ENCODE results near the gene UBTF.

Gene UBTF

GRCh38 chr17:44178133-44178532 is 41.3 kb downstream of the UBTF start:
- H3K9me3 ChIP-seq, result no peaks in the 10 kb centered on the region
- no peak for TF ChIP-seq CTCF (IDR thresholded peaks at IDR 0.05; ENCODE audit: low read depth, low read length)

GRCh38 chr17:44177640-44178039 is 41.8 kb downstream of the UBTF start:
- H3K27me3 ChIP-seq, result no peaks in the 10 kb centered on the region
- peaks cover 9% of the 10 kb centered on the region for H3K36me3 ChIP-seq
- DNase-seq, result no peak
- H3K4me3 ChIP-seq (ENCODE audit: low read depth, low read length), result no peak overlapping the region
- peaks cover 3% of the 10 kb centered on the region; the same call in 1 of the 2 replicates for H3K4me1 ChIP-seq
- no peak for TF ChIP-seq CTCF (IDR thresholded peaks at IDR 0.05; ENCODE audit: low read depth, low read length)
- H3K9me3 ChIP-seq, result no peaks in the 10 kb centered on the region

More at GRCh38 chr17:44178133-44178532, 41.3 kb downstream of the UBTF start:
- no peak for DNase-seq
- H3K27me3 ChIP-seq, result no peaks in the 10 kb centered on the region
- no peak overlapping the region for H3K4me3 ChIP-seq (ENCODE audit: low read depth, low read length)
- H3K4me1 ChIP-seq, result peaks cover 3% of the 10 kb centered on the region; the same call in 1 of the 2 replicates
- peaks cover 9% of the 10 kb centered on the region for H3K36me3 ChIP-seq

GRCh38 chr17:44176671-44177501 is 42.6 kb downstream of the UBTF start:
- peaks cover 4% of the 10 kb centered on the region for H3K36me3 ChIP-seq
- DNase-seq, result no peak
- H3K27me3 ChIP-seq, result no peaks in the 10 kb centered on the region
- no peaks in the 10 kb centered on the region for H3K9me3 ChIP-seq
- H3K4me1 ChIP-seq, result peaks cover 3% of the 10 kb centered on the region; the same call in 1 of the 2 replicates
- H3K4me3 ChIP-seq (ENCODE audit: low read depth, low read length), result no peak overlapping the region
- no peak for TF ChIP-seq CTCF (IDR thresholded peaks at IDR 0.05; ENCODE audit: low read depth, low read length)

- no peak for DNase-seq
- no peaks in the 10 kb centered on the region; the same call in none of the 2 replicates for H3K36me3 ChIP-seq
- no peaks in the 10 kb centered on the region for H3K27me3 ChIP-seq
- TF ChIP-seq CTCF (IDR thresholded peaks at IDR 0.05; ENCODE audit: low read depth, low read length), result no peak
- H3K4me1 ChIP-seq, result peaks cover 3% of the 10 kb centered on the region; the same call in 1 of the 2 replicates
- no peaks in the 10 kb centered on the region for H3K9me3 ChIP-seq
- no peak overlapping the region for H3K4me3 ChIP-seq (ENCODE audit: low read depth, low read length)
These were observed 43.2 kb downstream of the UBTF start for GRCh38 chr17:44176257-44176656.

GRCh38 chr17:44174427-44174826 is 45.0 kb downstream of the UBTF start:
- no peak for DNase-seq
- no peak for TF ChIP-seq CTCF (IDR thresholded peaks at IDR 0.05; ENCODE audit: low read depth, low read length)
- Histone ChIP-seq H3K4me3 (ENCODE audit: low read depth, low read length) (no peak overlapping the region), H3K9me3 (no peaks in the 10 kb centered on the region), H3K36me3 (no peaks in the 10 kb centered on the region; the same call in none of the 2 replicates), H3K4me1 (peaks cover 17% of the 10 kb centered on the region), H3K27me3 (no peaks in the 10 kb centered on the region)

- Histone ChIP-seq H3K36me3 (no peaks in the 10 kb centered on the region), H3K9me3 (no peaks in the 10 kb centered on the region), H3K27me3 (no peaks in the 10 kb centered on the region), H3K4me3 (ENCODE audit: low read depth, low read length) (no peak overlapping the region), H3K4me1 (peaks cover 17% of the 10 kb centered on the region)
- DNase-seq, result no peak
- no peak for TF ChIP-seq CTCF (IDR thresholded peaks at IDR 0.05; ENCODE audit: low read depth, low read length)
These were observed 47.5 kb downstream of the UBTF start for GRCh38 chr17:44171931-44172455.
